Parathyroid adenoma (tissue), 2 donors: ENCODE data around the gene CDC42BPA.

ENCODE experiments used
- H2AFZ ChIP-seq: fragments of 300-600 bp; sonication (generic); one replicate; pipeline ENCODE4 v1.7.0; 2017; ENCODE audit warnings: antibody characterized with exemption, mild to moderate bottlenecking
- H3K27ac ChIP-seq: fragments of 300-600 bp; sonication (generic); one replicate; pipeline ENCODE4 v1.7.0; 2017
- H3K27me3 ChIP-seq: fragments of 300-600 bp; sonication (generic); one replicate; pipeline ENCODE4 v1.7.0; 2017; ENCODE audit warnings: low read length; ENCODE audit not compliant: control insufficient read depth, insufficient read depth
- H3K36me3 ChIP-seq: fragments of 300-600 bp; sonication (generic); one replicate; pipeline ENCODE4 v1.7.0; 2017; ENCODE audit warnings: low read length; ENCODE audit not compliant: control insufficient read depth, insufficient read depth
- H3K4me1 ChIP-seq: fragments of 300-600 bp; sonication (generic); one replicate; pipeline ENCODE4 v1.7.0; 2017; ENCODE audit warnings: control low read depth
- H3K4me2 ChIP-seq: fragments of 300-600 bp; sonication (generic); one replicate; pipeline ENCODE4 v1.7.0; 2017; ENCODE audit warnings: low read length
- H3K4me3 ChIP-seq: fragments of 300-600 bp; sonication (generic); one replicate; pipeline ENCODE4 v1.7.0; 2017; ENCODE audit warnings: low read depth, low read length
- H3K79me2 ChIP-seq: fragments of 300-600 bp; sonication (generic); one replicate; pipeline ENCODE4 v1.7.0; 2017; ENCODE audit warnings: control low read depth
- H3K9ac ChIP-seq: fragments of 300-600 bp; sonication (generic); one replicate; pipeline ENCODE4 v1.7.0; 2017; ENCODE audit warnings: mild to moderate bottlenecking
- H3K9me3 ChIP-seq: fragments of 300-600 bp; sonication (generic); one replicate; pipeline ENCODE4 v1.7.0; 2017; ENCODE audit warnings: low read length; ENCODE audit not compliant: control insufficient read depth
- TF ChIP-seq, protein P1 (sequence below): fragments of 300-600 bp; sonication (generic); IDR thresholded peaks from one replicate; pipeline ENCODE4 v1.7.0; 2017; ENCODE audit warnings: antibody characterized with exemption, mild to moderate bottlenecking
- donor health status: primary hyperparathyroidism.

Gene CDC42BPA

DNA sequence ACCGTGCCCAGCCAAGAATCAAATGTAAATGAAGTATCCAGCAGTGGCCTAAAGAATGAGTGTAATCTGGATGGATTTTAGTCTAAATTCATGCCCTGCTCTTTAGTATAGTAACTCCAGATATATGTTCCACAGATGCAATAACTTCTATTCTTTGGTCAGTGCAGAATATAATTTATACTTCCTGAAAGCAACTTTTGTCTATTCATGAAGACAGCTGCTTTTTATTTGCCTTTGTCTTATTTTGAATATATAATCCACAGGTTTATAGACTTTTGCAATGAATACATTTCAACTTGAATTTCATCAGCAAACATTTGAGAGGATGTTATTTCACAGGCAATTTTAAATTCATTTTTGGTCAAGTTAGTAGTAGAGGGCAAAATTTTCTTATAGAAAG, 54.4 kb downstream of the CDC42BPA start:
- TF ChIP-seq, protein P1, sequence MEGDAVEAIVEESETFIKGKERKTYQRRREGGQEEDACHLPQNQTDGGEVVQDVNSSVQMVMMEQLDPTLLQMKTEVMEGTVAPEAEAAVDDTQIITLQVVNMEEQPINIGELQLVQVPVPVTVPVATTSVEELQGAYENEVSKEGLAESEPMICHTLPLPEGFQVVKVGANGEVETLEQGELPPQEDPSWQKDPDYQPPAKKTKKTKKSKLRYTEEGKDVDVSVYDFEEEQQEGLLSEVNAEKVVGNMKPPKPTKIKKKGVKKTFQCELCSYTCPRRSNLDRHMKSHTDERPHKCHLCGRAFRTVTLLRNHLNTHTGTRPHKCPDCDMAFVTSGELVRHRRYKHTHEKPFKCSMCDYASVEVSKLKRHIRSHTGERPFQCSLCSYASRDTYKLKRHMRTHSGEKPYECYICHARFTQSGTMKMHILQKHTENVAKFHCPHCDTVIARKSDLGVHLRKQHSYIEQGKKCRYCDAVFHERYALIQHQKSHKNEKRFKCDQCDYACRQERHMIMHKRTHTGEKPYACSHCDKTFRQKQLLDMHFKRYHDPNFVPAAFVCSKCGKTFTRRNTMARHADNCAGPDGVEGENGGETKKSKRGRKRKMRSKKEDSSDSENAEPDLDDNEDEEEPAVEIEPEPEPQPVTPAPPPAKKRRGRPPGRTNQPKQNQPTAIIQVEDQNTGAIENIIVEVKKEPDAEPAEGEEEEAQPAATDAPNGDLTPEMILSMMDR: no peak
- no peaks in the 10 kb centered on the region for H3K79me2 ChIP-seq

DNA sequence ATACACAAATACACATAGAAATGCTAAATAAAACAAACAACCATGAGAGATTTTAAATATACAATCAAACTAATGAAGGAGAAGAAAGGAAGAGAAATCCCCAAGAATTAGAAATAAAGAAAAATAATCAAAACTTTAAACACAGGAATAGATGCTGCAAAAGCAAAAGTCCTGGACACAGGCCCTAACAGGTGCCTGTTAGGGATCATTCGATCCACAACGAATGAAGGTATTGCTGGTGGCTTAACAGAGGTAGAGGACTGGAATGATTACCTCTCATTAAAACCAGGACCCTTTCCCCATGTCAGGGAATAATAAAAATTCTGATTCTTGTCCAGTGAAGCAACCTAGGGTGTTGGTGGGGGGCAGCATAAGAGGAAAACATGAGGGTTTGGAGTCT, 56.8 kb downstream of the CDC42BPA start:
- Histone ChIP-seq H3K4me1 (no peaks in the 10 kb centered on the region), H3K27ac (no peak overlapping the region), H3K9ac (no peak overlapping the region), H3K4me3 (no peak overlapping the region), H3K79me2 (no peaks in the 10 kb centered on the region), H3K4me2 (no peak overlapping the region), H3K27me3 (no peaks in the 10 kb centered on the region), H3K36me3 (no peaks in the 10 kb centered on the region), H3K9me3 (no peaks in the 10 kb centered on the region), H2AFZ (no peak overlapping the region)
- TF ChIP-seq, protein P1: no peak

More for the DNA sequence above, 54.4 kb downstream of the CDC42BPA start:
- Histone ChIP-seq H2AFZ (no peak overlapping the region), H3K9me3 (no peaks in the 10 kb centered on the region), H3K4me1 (no peaks in the 10 kb centered on the region), H3K9ac (no peak overlapping the region), H3K4me2 (no peak overlapping the region), H3K27ac (no peak overlapping the region), H3K4me3 (no peak overlapping the region), H3K27me3 (no peaks in the 10 kb centered on the region), H3K36me3 (no peaks in the 10 kb centered on the region)

DNA sequence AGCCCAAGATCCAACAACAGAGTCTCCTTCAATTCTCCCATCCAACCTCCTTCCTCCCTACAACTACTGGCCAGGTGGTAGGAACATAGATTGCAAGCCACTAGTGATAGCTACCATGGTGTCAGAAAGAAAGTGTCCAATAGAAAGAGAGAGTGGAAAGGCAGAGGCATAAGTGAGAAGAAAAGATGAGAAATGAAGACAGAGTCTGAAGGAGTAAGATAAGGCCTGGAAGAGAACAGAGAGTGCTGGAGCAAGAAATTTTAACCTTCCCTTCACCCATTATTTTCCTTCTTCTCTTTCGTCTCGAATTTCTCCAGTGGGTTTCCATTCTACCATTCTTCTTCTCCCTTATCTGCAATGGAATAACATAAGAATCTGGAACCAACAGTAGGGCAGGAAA, 57.9 kb downstream of the CDC42BPA start:
- no peak overlapping the region for H3K9ac ChIP-seq
- H3K79me2 ChIP-seq: no peaks in the 10 kb centered on the region
- no peak overlapping the region for H3K4me3 ChIP-seq
- H2AFZ ChIP-seq: no peak overlapping the region
- no peak overlapping the region for H3K27ac ChIP-seq
- no peaks in the 10 kb centered on the region for H3K9me3 ChIP-seq
- no peaks in the 10 kb centered on the region for H3K27me3 ChIP-seq
- no peaks in the 10 kb centered on the region for H3K36me3 ChIP-seq
- H3K4me1 ChIP-seq: no peaks in the 10 kb centered on the region
- TF ChIP-seq, protein P1: no peak
- H3K4me2 ChIP-seq: no peak overlapping the region

DNA sequence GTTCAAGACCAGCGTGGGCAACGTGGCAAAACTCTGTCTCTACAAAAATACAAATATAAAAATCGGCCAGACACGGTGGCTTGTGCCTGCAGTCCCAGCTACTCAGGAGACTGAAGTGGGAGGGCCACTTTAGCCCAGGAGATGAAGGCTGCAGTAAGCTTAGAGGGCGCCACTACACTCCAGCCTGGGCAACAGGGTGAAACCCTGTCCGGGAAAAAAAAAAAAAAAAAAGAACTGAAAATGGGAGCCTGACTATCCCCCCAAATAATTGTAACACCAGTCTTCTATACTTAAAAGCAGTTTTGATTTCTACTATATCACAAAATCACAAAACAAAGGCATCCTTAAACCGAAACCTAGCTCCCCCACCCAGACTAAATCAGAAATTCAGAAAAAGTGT, 60.3 kb downstream of the CDC42BPA start:
- no peak overlapping the region for H3K4me3 ChIP-seq
- H3K27ac ChIP-seq: no peak overlapping the region
- H2AFZ ChIP-seq: no peak overlapping the region
- H3K4me2 ChIP-seq: no peak overlapping the region
- no peaks in the 10 kb centered on the region for H3K36me3 ChIP-seq
- H3K79me2 ChIP-seq: no peaks in the 10 kb centered on the region
- no peaks in the 10 kb centered on the region for H3K4me1 ChIP-seq
- no peak overlapping the region for H3K9ac ChIP-seq
- H3K27me3 ChIP-seq: no peaks in the 10 kb centered on the region
- no peaks in the 10 kb centered on the region for H3K9me3 ChIP-seq
- TF ChIP-seq, protein P1: no peak

DNA sequence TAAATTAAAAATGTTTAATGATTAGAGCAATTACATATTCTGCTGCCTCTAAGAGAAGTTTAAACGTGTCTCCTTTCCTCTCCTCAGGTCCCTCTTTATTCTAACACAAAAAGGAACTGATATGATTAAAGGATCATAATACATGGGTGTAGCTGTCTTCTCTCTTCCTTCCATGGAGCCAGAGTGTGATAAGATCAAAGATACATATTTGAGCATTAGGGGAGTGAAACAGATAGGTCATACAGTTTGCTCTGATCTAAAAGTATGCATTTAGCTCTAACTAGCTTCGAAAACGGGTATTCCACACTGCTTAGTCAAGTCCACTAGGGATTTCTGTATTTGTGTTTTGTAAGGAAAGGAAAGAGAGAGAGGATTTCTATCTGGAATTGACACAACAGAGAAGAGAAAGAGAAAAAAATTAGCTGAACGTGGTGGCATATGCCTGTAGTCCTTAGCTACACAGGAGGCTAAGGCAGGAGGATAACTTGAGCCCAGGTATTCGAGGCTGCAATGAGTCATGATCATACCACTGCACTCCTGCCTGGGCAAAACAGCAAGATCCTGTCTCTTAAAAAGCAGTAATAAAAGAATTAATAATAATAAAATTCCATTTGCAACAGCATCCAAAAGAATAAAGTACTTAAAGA, 63.1 kb downstream of the CDC42BPA start:
- H3K27ac ChIP-seq: no peak overlapping the region
- TF ChIP-seq, protein P1: no peak
- H3K9me3 ChIP-seq: no peaks in the 10 kb centered on the region
- H3K4me1 ChIP-seq: no peaks in the 10 kb centered on the region
- no peak overlapping the region for H3K4me3 ChIP-seq
- no peak overlapping the region for H3K4me2 ChIP-seq
- H3K27me3 ChIP-seq: no peaks in the 10 kb centered on the region
- no peak overlapping the region for H3K9ac ChIP-seq
- no peaks in the 10 kb centered on the region for H3K36me3 ChIP-seq
- H2AFZ ChIP-seq: no peak overlapping the region
- no peaks in the 10 kb centered on the region for H3K79me2 ChIP-seq
